Measurements from ENCODE around the gene RALGAPB.

The RALGAPB gene

DNA sequence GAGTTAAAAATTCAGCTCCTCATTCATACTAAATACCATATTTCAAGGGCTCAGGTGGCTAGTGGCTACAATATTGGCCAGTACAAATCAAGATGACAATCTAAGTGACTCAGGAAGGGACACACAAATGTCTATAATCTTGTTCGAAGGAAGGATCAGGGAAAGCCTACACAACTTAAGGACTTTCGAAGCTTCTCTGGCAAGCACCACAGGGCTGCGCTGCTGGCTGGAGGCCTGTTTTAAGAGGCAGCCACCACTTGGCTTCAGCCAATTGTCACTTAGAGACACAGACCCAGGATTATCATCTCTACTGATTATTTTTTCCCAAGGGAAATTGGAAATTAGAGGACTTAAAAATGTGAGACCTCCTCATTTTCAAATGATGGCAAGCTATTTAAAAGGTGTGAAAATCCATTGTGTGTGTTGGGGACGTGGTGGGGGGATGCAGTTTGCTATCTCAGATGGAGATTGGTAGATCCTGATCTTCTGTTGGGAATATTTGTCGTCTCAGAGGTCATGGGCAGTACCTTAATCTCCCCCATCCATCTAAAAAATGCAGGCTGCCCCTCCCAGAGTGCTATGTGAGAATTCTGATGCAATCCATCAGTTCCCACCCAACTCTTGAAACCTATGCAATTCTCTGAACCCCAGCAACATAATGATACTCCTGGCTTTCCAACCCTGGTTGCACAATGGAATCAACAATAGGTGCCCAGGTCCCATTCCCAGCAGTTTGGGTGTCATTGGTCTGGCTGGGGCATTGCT lies 140.3 kb downstream of the RALGAPB start:
- no peak for DNase-seq (ENCODE audit: low spot score)

DNA sequence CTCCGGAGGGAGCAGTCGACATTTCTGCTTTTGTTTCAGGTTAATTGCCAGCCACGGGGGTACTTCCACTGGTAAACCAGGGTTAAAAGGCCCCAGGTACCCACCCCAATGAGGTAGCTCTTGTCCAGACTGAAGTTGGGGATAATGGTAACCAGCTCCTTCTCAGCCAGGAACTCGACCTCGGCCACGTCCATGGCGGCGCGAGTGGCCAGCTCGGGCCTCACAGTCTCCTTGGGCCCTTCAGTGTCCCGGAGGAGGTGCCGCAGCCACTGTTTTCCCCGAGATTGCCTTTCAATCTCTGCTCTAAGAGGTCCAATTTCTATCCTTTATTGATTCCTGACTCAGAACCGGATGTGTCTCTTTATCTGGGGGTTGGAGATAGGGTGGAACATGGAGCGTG lies 142.6 kb downstream of the RALGAPB start:
- DNase-seq (ENCODE audit: low spot score): no peak

DNA sequence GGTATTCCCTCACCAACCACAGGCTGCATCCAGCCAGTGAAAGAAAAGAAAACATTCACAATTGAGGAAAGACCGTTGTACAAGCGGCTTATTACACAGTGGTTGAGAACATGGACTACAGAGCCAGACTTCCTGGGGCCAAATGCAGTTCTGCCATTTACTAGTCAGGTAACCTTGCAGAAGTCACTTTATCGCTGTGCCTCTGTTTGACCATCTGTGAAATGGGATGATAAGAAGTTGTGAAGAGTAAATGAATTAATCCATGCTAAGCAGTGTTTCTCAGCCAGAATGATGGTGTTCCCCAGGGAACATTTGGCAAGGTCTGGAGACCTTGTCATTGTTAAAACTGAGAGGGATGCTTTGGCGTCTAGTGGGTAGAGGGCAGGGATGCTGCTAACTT lies 143.8 kb downstream of the RALGAPB start:
- DNase-seq (ENCODE audit: low spot score): no peak

- DNase-seq (ENCODE audit: low spot score): no peak
Observed at GRCh38 chr20:38617011-38617829, 144.6 kb downstream of the RALGAPB start.

DNA sequence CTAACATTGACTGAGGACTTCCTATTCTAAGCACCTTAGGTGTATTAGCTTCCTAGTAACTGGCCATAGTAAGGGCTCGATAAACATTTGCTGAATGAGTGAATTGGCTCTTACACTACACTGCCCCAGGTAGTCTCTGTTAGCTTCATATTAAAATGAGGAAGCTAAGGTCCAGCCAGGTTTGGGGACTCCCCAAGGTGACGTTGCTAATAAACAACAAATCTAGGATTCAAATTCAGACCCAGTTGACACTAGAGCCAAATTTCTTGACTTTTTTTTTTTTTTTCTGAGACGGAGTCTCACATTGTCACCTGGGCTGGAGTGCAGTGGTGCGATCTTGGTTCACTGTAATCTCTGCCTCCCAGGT lies 145.2 kb downstream of the RALGAPB start:
- DNase-seq (ENCODE audit: low spot score): no peak

- no peak for DNase-seq (ENCODE audit: low spot score)
Observed at GRCh38 chr20:38620441-38620840, 147.8 kb downstream of the RALGAPB start.

GRCh38 chr20:38623061-38623460 lies 150.4 kb downstream of the RALGAPB start:
- DNase-seq (ENCODE audit: low spot score): no peak

- no peak for DNase-seq (ENCODE audit: low spot score)
Observed at GRCh38 chr20:38624084-38624483, 151.4 kb downstream of the RALGAPB start.

DNA sequence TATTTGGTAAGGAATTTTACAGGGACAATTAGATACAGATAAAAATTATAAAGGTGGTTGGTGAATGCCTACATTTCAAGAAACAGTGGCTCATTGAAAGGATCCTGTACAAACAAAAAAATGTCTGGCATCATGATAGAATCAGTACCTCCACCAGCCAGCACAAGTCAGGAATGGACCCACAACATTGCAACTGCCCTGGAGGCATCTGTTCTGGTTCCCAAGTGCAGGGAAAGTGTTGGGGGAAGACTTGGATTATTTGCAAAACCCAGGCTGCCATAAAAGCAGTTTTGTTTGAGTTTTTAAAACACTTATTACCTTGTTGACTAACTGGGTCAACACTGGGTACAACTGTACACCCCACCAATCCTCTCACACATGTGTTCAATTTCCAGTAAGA lies 153.3 kb downstream of the RALGAPB start:
- DNase-seq (ENCODE audit: low spot score): no peak

GRCh38 chr20:38626921-38627659 lies 154.4 kb downstream of the RALGAPB start:
- DNase-seq (ENCODE audit: low spot score): no peak
